ENCODE measurements around the gene VSTM2B.

The VSTM2B gene

GRCh38 chr19:29545866-29546582 lies 20.2 kb downstream of the VSTM2B start:
- Histone ChIP-seq H2AFZ (ENCODE audit: low read length) (no peak overlapping the region), H3K27me3 (ENCODE audit: control insufficient read depth in 3 of 3, insufficient read depth in 3 of 3, low read depth in 1 of 3, low read length in 3 of 3) (peaks cover 0 to 8% (median 0%) of the 10 kb centered on the region in 3 experiments), H3K4me3 (ENCODE audit: low read length in 2 of 2) (no peak overlapping the region), H3K9me3 (replicated peaks in 1 of 2; ENCODE audit: control insufficient read depth in 2 of 2, insufficient read depth in 1 of 2, low read depth in 1 of 2, low read length in 2 of 2) (peaks cover 0 to 2% of the 10 kb centered on the region in 2 donors), H3K18ac (ENCODE audit: low read length) (no peak overlapping the region), H2BK120ac (ENCODE audit: low read depth, low read length) (no peak overlapping the region), H3K79me1 (ENCODE audit: low read depth, low read length) (peaks cover 2% of the 10 kb centered on the region), H2AK5ac (ENCODE audit: low read depth, low read length) (no peak overlapping the region), H3K4me2 (ENCODE audit: insufficient read depth, low read length, poor library complexity, severe bottlenecking) (no peak overlapping the region), H3K36me3 (replicated peaks in 1 of 2; ENCODE audit: control insufficient read depth in 2 of 2, insufficient read depth in 2 of 2, low read length in 2 of 2) (no peaks in the 10 kb centered on the region), H4K91ac (ENCODE audit: low read depth, low read length, poor library complexity) (no peak overlapping the region), H4K8ac (ENCODE audit: low read depth, low read length) (no peak overlapping the region), H2BK12ac (ENCODE audit: low read length) (no peak overlapping the region), H2BK5ac (ENCODE audit: low read length) (no peak overlapping the region), H3K4me1 (ENCODE audit: control insufficient read depth in 2 of 2, insufficient read depth in 1 of 2, low read depth in 1 of 2, low read length in 2 of 2) (no peaks in the 10 kb centered on the region), H3K14ac (ENCODE audit: low read length) (no peak overlapping the region), H3K27ac (replicated peaks; ENCODE audit: low read length) (no peak overlapping the region), H2BK15ac (ENCODE audit: low read length) (no peak overlapping the region), H3K4ac (ENCODE audit: low read length) (no peak overlapping the region), H3K23ac (ENCODE audit: low read depth, low read length, poor library complexity) (no peak overlapping the region), H3K9ac (ENCODE audit: low read depth, low read length, poor library complexity) (no peak overlapping the region)
- no CpG with 5 or more reads among the region's 8 CpGs for WGBS, 2 donors (ENCODE audit: extremely low coverage in 2 of 2, insufficient read length in 2 of 2, insufficient replicate concordance in 1 of 2)
- DNase-seq (ENCODE audit: low spot score) = no peak

DNA sequence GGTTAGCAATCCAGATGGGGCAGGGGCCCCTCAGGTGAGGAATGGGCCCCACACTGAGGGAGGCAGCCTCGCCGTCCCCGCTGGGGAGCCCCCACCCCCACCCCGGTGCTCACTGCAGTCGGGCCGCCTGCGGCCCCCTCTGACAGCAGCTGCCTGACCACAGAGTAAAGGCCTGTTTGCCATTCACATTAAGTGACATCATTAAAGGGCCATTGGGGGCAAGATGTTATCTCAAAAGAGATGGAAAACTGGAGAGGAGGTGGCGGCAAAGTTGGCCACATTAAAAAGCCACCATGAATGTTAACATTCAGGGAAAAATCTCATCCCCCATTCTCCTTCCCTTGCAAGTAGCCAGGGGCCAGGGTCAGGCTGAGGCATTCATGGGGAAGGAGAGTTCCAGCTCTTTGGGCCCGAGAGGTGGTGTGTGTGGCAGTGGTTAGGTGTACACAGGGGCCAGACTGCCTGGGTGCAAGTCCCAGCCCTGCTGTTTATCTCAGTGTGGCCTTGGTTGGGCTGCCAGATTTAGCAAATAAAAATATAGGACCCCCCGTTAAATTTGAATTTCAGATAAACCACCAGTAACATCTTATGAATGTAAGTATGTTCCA lies 20.9 kb downstream of the VSTM2B start:
- H2BK12ac ChIP-seq (ENCODE audit: low read length) = no peak overlapping the region
- H2AFZ ChIP-seq (ENCODE audit: low read length) = no peak overlapping the region
- no peak for DNase-seq (ENCODE audit: low spot score)
- H3K27ac ChIP-seq (replicated peaks; ENCODE audit: low read length) = no peak overlapping the region
- no peak overlapping the region for H3K18ac ChIP-seq (ENCODE audit: low read length)
- H2BK120ac ChIP-seq (ENCODE audit: low read depth, low read length) = no peak overlapping the region
- no peak overlapping the region for H3K23ac ChIP-seq (ENCODE audit: low read depth, low read length, poor library complexity)
- peaks cover 0 to 2% of the 10 kb centered on the region in 2 donors for H3K9me3 ChIP-seq (replicated peaks in 1 of 2; ENCODE audit: control insufficient read depth in 2 of 2, insufficient read depth in 1 of 2, low read depth in 1 of 2, low read length in 2 of 2)
- H3K36me3 ChIP-seq (replicated peaks in 1 of 2; ENCODE audit: control insufficient read depth in 2 of 2, insufficient read depth in 2 of 2, low read length in 2 of 2) = no peaks in the 10 kb centered on the region
- no peak overlapping the region for H3K14ac ChIP-seq (ENCODE audit: low read length)
- no peak overlapping the region for H4K91ac ChIP-seq (ENCODE audit: low read depth, low read length, poor library complexity)
- no peaks in the 10 kb centered on the region for H3K4me1 ChIP-seq (ENCODE audit: control insufficient read depth in 2 of 2, insufficient read depth in 1 of 2, low read depth in 1 of 2, low read length in 2 of 2)
- no peak overlapping the region for H4K8ac ChIP-seq (ENCODE audit: low read depth, low read length)
- H2BK5ac ChIP-seq (ENCODE audit: low read length) = no peak overlapping the region
- no CpG with 5 or more reads among the region's 10 CpGs for WGBS, 2 donors (ENCODE audit: extremely low coverage in 2 of 2, insufficient read length in 2 of 2, insufficient replicate concordance in 1 of 2)
- no peak overlapping the region for H2BK15ac ChIP-seq (ENCODE audit: low read length)
- H3K27me3 ChIP-seq (ENCODE audit: control insufficient read depth in 3 of 3, insufficient read depth in 3 of 3, low read depth in 1 of 3, low read length in 3 of 3) = peaks cover 0 to 8% (median 0%) of the 10 kb centered on the region in 3 experiments
- H3K4me2 ChIP-seq (ENCODE audit: insufficient read depth, low read length, poor library complexity, severe bottlenecking) = no peak overlapping the region
- peaks cover 2% of the 10 kb centered on the region for H3K79me1 ChIP-seq (ENCODE audit: low read depth, low read length)
- H3K4ac ChIP-seq (ENCODE audit: low read length) = no peak overlapping the region
- no peak overlapping the region for H3K4me3 ChIP-seq (ENCODE audit: low read length in 2 of 2)
- H2AK5ac ChIP-seq (ENCODE audit: low read depth, low read length) = no peak overlapping the region
- no peak overlapping the region for H3K9ac ChIP-seq (ENCODE audit: low read depth, low read length, poor library complexity)

DNA sequence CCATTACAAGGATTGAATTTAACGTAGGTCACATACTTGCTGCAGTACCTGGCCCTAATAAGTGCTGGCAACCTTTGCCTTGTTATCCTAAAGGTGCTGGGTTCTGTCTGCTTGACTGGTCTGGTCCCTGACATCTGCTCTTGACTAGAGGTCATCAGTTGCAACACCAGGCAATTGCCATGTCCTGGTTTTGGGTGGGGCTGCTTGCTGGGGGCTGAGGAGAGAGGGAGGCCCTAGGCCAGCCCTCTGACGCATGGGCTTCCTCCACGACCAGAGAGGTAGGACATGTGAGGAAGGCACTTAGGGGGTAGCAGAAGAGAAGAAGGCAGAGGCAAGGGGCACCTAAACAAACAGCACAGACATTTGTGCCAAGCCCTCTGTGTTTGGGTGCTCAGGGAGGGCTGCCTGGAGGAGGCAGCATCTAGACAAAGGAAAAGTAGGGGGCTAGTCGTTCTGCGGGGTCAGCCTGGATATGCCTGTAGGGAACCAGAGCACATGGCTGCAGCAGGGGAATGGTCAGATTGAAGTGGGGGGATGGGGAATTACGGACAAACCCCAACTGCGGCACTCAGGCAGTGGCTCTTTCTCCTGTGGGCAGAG lies 21.7 kb downstream of the VSTM2B start:
- Histone ChIP-seq H2BK120ac (ENCODE audit: low read depth, low read length) (no peak overlapping the region), H2AK5ac (ENCODE audit: low read depth, low read length) (peak overlapping the region; percentile 44), H4K91ac (ENCODE audit: low read depth, low read length, poor library complexity) (no peak overlapping the region), H2BK5ac (ENCODE audit: low read length) (peak overlapping the region; percentile 76), H2BK15ac (ENCODE audit: low read length) (no peak overlapping the region), H3K4me2 (ENCODE audit: insufficient read depth, low read length, poor library complexity, severe bottlenecking) (no peak overlapping the region), H3K4me3 (ENCODE audit: low read length in 2 of 2) (peak overlapping the region in 1 of 2 donors; percentile 30), H3K27me3 (ENCODE audit: control insufficient read depth in 3 of 3, insufficient read depth in 3 of 3, low read depth in 1 of 3, low read length in 3 of 3) (peaks cover 0 to 10% (median 0%) of the 10 kb centered on the region in 3 experiments), H2AFZ (ENCODE audit: low read length) (no peak overlapping the region), H3K23ac (ENCODE audit: low read depth, low read length, poor library complexity) (peak overlapping the region; percentile 74), H3K18ac (ENCODE audit: low read length) (no peak overlapping the region), H4K8ac (ENCODE audit: low read depth, low read length) (no peak overlapping the region), H3K14ac (ENCODE audit: low read length) (no peak overlapping the region), H3K79me1 (ENCODE audit: low read depth, low read length) (peaks cover 2% of the 10 kb centered on the region), H3K9me3 (replicated peaks in 1 of 2; ENCODE audit: control insufficient read depth in 2 of 2, insufficient read depth in 1 of 2, low read depth in 1 of 2, low read length in 2 of 2) (peaks cover 0 to 2% of the 10 kb centered on the region in 2 donors), H3K4ac (ENCODE audit: low read length) (no peak overlapping the region), H2BK12ac (ENCODE audit: low read length) (no peak overlapping the region), H3K27ac (replicated peaks; ENCODE audit: low read length) (no peak overlapping the region), H3K36me3 (replicated peaks in 1 of 2; ENCODE audit: control insufficient read depth in 2 of 2, insufficient read depth in 2 of 2, low read length in 2 of 2) (no peaks in the 10 kb centered on the region), H3K9ac (ENCODE audit: low read depth, low read length, poor library complexity) (peak overlapping the region; percentile 74), H3K4me1 (ENCODE audit: control insufficient read depth in 2 of 2, insufficient read depth in 1 of 2, low read depth in 1 of 2, low read length in 2 of 2) (no peaks in the 10 kb centered on the region)
- DNase-seq (ENCODE audit: low spot score) = no peak
- no CpG with 5 or more reads among the region's 7 CpGs for WGBS, 2 donors (ENCODE audit: extremely low coverage in 2 of 2, insufficient read length in 2 of 2, insufficient replicate concordance in 1 of 2)

GRCh38 chr19:29547981-29548380 lies 22.2 kb downstream of the VSTM2B start:
- Histone ChIP-seq H2BK120ac (ENCODE audit: low read depth, low read length) (no peak overlapping the region), H3K23ac (ENCODE audit: low read depth, low read length, poor library complexity) (peak overlapping the region; percentile 74), H4K8ac (ENCODE audit: low read depth, low read length) (no peak overlapping the region), H2BK15ac (ENCODE audit: low read length) (peak overlapping the region; percentile 72), H3K4me3 (ENCODE audit: low read length in 2 of 2) (no peak overlapping the region), H2BK5ac (ENCODE audit: low read length) (no peak overlapping the region), H3K4ac (ENCODE audit: low read length) (no peak overlapping the region), H4K91ac (ENCODE audit: low read depth, low read length, poor library complexity) (no peak overlapping the region), H3K36me3 (replicated peaks in 1 of 2; ENCODE audit: control insufficient read depth in 2 of 2, insufficient read depth in 2 of 2, low read length in 2 of 2) (no peaks in the 10 kb centered on the region), H3K79me1 (ENCODE audit: low read depth, low read length) (peaks cover 2% of the 10 kb centered on the region), H3K4me1 (ENCODE audit: control insufficient read depth in 2 of 2, insufficient read depth in 1 of 2, low read depth in 1 of 2, low read length in 2 of 2) (no peaks in the 10 kb centered on the region), H3K9ac (ENCODE audit: low read depth, low read length, poor library complexity) (no peak overlapping the region), H3K27ac (replicated peaks; ENCODE audit: low read length) (peak overlapping the region; percentile 14), H3K27me3 (ENCODE audit: control insufficient read depth in 3 of 3, insufficient read depth in 3 of 3, low read depth in 1 of 3, low read length in 3 of 3) (peaks cover 0 to 10% (median 0%) of the 10 kb centered on the region in 3 experiments), H2AFZ (ENCODE audit: low read length) (no peak overlapping the region), H3K14ac (ENCODE audit: low read length) (no peak overlapping the region), H3K18ac (ENCODE audit: low read length) (peak overlapping the region; percentile 75), H3K9me3 (replicated peaks in 1 of 2; ENCODE audit: control insufficient read depth in 2 of 2, insufficient read depth in 1 of 2, low read depth in 1 of 2, low read length in 2 of 2) (peaks cover 0 to 1% of the 10 kb centered on the region in 2 donors), H3K4me2 (ENCODE audit: insufficient read depth, low read length, poor library complexity, severe bottlenecking) (no peak overlapping the region), H2BK12ac (ENCODE audit: low read length) (no peak overlapping the region), H2AK5ac (ENCODE audit: low read depth, low read length) (no peak overlapping the region)
- DNase-seq (ENCODE audit: low spot score) = no peak
- no CpG with 5 or more reads among the region's 8 CpGs for WGBS, 2 donors (ENCODE audit: extremely low coverage in 2 of 2, insufficient read length in 2 of 2, insufficient replicate concordance in 1 of 2)

Measured in neuronal stem cell (in vitro differentiated cells).